ENCODE data around the gene TBL2.
"Not testable (repeated sequence)": the region's sequence is repeated elsewhere in the genome, so short reads cannot be mapped to it uniquely, and the experiment has no call there.

Gene TBL2

DNA sequence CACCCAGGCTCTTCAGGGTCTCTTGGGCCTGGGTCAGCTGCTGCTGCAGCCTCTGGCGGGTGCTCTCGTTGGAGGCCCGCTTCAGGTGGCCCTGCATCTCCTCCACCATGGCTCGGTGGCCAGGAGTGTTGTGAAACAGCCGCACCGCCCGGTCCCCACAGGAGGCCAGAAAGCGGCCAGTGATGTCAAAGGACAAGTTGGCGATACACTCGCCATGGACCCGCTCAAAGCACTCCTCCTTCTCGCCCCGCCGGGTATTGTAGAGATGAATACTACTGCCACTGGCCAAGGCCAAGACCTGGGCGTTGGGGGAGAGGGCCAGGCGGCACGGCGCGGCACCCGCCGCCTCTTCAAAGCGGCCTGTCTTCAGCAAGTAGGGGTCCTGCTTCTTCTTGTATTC lies 7.9 kb downstream of the TBL2 start:
- DNase-seq: no peak

DNA sequence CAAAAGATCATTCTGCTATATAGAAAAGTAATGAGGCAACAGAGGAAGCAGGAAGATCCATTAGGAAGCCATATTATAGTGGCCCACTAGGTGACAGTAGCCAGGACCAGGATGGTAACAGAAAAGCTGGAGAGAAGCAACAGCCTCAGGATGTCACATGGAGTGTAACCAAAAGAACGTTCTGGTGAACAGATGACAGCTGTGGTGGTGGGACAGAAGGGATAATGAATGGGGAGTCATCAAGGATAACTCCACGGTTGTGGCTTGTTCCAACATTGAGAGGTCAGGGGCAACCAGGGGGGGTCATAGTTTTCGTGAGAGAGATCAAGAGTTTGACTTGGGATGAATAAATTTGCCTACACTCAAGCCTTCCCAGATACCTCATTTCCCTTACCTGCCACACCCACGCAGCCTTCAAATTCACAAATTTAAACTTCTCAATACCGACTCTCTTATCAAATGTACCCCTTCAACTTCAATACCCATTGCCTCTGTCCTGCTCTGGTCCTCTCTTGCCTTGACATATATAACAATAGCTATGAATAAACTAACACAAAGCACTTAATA lies 9.3 kb downstream of the TBL2 start:
- DNase-seq: no peak

DNA sequence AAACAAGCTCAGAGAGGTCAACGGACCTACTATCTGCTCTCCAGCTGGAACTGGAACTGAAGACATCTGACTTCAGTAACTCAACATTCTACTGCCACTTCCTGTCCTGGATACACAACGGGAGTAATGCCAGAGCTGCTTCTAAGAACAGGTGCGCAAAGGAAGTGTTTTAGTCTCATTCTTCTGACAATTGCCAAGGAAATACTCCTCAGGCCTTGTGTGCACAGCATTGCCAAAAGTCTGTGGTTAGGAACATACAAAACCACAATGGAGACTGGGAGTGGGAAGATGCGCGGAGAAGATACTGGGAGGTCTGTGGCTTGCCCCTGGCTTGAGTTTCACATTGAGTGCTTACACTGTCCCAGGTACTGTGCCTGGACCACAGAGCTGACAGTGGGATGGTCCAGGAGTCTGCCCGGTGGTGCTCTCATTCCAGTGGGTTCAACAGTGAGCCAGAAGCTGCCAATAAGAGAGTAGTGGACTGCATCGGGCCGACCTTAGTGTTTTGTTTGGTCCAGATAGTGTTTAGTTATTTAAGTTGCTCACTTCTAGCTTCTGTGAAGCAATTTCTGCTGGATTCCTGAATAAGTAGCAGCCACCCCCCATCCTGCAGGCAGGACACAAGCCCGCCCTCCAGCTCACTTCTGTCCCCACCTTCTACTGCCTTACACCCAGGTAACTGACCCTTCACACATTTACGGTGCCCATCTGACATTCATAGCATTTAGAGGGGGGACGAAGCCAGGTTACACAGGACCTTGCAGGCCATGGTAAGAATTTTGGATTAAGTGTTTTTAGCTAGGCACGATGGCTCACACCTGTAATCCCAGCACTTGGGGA lies 10.3 kb downstream of the TBL2 start:
- DNase-seq: no peak

DNA sequence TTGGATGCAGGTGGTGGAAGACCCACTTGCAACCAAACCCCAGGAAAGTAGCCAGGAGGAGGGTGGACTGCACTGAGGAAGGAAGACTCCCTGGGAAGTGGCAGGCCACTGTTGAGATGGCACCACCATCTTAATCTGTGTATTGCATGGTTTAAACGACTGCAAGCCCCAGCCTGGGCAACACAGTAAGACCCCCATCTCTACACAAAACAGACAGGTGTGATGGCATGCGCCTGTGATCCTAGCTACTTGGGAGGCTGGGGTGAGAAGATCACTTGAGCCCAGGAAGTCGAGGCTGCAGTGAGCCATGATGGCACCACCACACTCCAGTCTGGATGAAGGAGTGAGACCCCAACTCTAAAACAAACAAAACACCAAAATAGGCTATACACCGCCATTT lies 11.2 kb downstream of the TBL2 start:
- no peak for DNase-seq

DNA sequence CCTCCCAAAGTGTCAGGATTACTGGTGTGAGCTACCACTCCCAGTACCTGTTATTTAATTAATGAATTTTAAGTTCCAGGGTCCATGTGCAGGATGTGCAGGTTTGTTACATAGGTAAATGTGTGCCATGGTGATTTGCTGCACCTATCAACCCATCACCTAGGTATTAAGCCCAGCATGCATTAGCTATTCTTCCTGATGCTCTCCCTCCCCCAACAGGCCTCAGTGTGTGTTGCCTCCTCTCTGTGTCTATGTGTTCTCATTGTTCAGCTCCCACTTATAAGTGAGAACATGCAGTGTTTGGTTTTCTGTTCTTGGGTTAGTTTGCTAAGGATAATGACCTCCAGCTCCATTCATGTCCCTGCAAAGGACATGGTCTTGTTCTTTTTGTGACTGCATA lies 11.9 kb downstream of the TBL2 start:
- not testable (repeated sequence) for DNase-seq

DNA sequence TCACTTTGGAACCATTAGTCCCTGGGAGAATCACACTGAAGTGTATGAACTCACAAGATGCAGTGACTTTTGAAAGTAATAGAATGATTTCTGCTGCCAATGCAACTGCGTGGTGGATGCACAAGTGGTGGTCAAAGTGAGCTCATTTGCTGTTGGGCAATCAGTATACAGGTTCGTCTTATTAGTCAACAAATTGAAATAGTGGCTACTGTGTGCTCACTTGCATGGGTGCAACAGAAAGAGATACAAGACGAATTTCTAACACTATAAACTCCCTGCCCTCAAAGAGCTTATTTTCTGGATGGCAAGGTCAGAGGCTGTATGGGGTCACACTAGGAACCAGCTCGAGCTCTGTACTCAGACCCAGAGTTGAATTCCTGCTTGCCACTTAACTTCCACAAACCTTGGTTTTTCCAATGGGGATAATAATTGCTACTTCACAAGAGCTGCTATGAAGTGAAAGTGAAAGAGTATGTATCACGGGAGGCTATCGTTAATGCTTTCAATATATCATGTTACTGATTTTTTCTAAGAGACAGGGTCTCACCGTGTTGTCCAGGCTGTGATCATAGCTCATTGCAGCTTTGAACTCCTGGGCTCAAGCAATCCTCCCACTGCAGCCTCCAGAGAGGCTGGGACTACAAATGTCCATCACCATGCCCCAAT lies 12.6 kb downstream of the TBL2 start:
- DNase-seq: no peak

DNA sequence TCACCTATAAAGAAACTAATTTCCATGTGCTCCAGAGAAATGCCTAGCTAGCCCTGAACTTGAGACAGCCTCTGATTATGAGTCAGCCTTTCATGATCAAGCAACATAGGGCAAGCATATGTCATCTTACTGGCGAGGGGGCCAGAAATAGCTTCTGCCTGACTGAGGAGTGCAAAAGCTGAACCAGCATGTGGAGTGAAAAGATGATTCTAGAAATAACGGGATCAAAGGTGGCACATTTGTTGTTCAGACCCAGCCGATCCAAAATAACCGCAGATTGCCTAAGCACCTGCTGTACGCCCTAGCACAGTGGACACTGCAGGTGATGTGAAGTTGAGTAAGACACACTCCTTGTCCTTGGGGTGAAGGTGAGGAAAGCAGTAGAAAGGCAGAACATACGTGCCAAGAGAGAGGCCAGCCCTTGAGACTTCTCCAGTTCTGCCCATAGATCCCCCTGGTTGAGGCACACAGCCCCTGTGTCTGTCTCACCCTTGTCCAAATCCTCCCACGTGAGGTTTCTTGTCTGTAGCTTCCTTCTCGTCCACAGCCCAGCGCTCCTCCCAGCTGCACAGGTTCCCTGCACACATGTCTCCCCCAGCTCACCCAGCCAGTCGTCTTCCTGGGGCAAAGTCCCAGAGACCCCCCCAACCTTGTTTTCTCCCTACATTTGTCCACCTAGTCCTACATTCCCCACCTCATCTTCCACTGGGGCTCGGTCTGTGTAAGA lies 18.1 kb downstream of the TBL2 start:
- peak in 1 of 14 donors; percentile 10 for DNase-seq

DNA sequence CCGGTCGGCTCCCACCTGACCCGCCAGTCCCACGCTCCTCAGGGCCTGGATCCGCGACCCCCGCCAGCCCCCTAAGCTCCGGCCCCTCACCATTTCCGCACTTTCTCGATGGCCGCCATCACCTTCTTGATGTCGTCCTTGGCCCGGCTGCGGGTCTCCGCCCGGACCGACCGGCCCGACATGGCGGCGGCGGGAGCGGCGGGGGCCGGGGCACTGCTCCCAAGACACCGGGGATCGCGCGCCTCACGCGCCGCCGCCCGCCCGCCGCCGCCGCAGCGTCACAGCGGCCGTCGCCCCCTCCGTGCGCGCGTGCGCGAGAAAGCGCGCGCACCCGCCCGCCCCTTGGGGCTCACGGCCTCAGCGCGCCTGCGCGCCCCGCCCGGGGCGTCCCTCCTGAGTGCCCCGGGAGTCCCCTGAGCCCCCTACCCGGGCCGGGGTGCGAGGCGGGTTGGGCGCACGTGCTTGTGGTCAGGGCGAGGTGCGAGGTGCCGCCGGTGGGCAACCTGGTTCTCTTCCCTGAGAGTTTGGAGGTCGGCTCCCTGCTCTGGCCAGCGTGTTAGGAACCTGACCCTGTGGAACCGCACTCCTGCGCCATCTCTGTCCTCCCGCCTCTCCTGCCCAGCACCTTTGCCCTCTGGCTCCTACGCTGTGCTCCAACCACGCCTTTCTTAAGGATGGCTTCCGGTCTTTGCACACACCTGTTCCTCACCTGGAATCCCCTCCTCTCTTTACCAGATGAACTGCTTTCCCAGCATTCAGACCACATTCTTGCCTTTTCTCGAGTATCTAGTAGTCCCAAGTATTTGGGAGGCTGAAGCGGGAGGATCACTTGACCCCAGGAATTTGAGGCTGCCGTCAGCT lies 20.8 kb downstream of the TBL2 start, which contains the start of gene BCL7B:
Gene BCL7B, minus strand, starts transcription at position 294 of the 861 bp plus-strand sequence. Its CDS starts 112 bp downstream, at position 182.
- DNase-seq: peak in 13 of 14 donors; percentile 1 to 87 (median 72)

DNA sequence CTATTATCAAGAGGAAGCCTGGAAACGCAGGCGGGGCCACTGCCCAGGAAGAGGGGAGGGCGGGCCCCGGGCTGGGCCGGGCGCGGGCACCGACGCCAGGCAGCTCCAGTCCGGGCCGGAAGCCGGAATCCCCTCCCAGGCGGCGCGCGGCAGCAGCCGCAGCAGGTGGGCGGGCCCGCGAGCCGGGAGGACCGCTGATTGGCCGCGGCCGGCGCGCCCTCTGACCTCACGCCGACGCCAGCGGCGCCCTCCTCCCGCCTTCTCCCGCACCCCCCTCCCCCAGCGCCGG lies 21.3 kb downstream of the TBL2 start:
- peak; percentile 52 to 94 (median 86) for DNase-seq

DNA sequence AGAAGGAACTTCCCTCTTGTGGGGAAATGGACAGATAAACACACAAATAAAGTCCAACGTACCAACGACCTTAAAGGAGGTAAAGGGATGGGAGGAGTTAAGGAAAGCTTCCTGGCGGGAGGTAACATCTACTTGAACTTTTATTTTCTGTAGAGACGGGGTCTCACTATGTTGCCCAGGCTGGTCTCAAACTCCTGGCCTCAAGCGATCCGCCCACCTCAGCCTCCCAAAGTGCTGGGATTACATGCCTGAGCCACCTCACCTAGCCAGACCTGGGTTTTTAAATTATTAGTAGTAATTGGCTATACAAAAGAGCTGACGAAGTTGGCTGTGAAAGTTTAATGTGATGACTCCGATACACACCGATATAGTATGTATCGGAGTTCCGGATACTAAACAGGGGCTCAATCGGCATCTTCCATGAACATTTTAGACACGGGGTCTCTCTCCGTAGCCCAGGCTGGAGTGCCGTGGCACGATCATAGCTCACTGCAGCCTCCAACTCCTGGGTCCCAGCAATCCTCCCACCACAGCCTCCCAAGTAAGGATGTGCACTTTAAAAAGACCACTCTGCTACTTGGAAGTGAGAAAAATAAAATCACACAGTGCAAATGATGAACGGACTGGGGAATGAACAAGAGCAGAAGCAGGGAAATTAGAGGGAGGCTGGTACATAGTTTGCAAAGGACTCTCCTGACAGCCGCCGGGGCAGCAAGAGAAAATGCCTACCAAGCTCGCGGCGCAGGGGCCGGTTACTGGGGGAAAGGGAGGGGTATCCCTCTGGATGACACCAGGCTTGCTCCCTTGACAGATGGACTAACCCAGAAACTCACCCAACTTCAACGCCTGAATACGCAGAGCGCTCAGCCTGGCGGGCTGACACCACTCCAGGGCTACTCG lies 21.9 kb downstream of the TBL2 start:
- no peak for DNase-seq

DNA sequence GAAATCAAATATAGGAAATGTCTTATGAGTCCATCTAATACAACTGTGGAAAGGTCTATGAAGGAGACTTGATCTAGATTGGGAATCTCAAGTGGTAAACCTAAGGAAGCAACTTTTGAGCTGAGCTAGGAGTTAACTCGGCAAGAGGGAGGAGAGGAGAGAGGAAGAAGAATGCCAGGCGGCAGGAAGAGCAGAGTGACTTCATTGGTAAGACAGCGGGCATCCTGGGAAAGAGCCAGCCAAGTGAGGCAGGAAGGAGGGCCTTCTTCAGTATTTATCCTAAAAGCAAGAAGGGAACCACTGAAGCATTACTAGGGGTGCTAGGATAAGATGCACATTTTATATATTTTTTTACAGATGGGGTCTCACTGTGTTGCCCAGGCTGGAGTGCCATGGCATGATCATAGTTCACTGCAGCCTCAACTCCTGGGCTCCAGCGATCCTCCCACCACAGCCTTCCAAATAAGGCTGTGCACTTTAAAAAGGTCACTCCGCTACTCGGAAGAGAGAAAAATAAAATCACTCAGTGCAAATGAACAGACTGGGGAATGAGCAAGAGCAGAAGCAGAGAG lies 22.9 kb downstream of the TBL2 start:
- DNase-seq: no peak

DNA sequence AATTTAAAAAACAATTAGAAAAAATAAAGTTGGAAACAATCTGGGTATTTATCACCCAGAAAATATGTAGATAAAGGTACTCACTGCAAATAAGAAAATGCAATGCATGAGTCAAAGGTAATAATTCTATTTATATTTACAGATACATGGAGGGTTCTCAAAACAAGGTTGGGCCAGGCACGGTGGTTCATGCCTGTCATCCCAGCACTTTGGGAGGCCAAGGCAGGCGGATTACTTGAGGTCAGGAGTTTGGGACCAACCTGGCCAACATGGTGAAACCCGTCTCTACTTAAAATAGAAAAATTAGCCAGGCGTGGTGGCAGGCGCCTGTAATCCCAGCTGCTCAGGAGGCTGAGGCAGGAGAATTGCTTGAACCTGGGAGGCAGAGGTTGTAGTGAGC lies 28.3 kb downstream of the TBL2 start:
- not testable (repeated sequence) for DNase-seq

DNA sequence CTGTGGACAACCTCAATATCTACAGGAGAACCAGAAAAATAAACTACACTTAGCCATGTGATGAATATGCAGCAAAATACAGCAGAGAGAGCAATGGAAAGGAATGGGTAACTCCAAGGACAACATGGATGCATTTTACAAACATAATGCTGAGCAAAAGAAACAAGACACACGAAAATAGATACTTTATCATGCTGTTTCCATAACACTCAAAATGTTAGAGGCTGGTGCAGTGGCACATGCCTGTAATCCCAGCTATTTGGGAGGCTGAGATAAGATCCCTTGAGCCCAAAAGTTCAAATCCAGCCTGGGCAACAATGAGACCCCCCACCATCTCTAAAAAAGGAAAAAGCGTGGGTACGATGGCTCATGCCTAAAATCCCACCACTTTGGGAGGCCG lies 29.2 kb downstream of the TBL2 start:
- no peak for DNase-seq

DNA sequence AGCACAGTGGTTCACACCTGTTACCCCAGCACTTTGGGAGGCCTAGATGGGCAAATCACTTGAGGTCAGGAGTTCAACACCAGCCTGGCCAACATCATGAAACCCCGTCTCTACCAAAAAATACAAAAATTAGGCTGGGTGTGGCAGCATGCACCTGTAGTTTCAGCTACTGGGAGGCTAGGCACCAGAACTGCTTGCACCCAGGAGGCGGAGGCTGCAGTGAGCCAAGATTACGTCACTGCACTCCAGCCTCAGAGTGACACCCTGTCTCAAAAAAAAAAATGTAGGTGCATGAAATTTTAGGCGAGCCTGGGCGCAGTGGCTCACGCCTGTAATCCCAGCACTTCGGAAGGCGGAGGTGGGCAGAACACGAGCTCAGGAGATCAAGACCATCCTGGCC lies 30.5 kb downstream of the TBL2 start:
- DNase-seq: no peak

DNA sequence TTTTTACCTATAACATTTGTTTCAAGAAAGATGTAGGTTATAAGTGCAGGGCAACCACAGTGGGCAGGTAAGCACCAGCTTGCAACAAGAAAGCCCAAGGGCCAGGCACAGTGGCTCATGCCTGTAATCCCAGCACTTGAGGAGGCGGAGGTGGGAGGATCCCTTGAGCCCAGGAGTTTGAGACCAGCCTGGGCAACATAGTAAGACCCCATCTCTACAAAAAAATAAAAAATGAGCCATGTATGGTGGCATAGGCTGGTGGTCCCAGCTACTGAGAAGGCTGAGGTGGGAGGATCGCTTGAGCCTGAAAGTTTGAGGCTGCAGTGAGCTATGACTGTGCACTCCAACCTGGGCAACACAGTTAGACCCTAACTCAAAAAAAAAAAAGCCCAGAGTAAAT lies 33.7 kb downstream of the TBL2 start:
- DNase-seq: no peak

DNA sequence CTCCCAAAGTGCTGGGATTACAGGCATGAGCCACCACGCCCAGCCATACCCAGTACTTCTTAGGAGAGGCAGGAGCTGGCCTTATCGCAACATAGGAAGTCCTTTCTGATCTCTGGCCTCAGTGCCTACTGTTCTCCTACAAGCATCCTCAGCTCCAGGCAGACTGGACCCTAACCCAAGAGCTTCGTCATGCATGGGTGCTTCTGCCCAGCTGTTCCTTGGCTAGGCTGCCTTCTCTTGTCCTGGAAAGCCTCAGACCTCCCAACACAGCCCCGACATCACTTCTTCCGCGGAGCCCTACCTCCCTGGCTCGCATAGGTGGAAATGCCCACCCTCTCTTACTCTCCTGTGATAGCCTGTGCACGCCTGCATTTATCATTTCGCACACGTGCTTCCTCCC lies 36.7 kb downstream of the TBL2 start:
- DNase-seq: no peak

DNA sequence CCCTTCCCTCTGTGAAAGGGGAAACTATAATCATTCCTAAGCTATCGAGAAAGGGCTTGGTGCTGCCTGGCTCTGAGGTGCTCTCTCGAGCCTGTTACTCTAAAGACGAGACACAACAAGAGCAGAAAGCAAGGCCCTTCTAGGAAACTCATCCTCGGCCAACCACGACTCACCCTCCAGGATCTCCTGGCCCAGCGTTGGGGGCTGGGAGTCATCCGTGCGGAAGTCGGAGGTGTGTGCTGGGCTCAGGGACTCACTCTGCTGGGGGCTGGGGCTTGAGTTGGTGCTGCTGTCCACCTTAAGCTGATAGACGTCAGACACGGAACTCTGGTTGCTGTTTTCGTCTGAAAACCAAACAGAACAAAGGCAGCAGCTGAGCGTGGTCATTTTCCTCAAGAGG lies 38.7 kb downstream of the TBL2 start:
- no peak for DNase-seq

DNA sequence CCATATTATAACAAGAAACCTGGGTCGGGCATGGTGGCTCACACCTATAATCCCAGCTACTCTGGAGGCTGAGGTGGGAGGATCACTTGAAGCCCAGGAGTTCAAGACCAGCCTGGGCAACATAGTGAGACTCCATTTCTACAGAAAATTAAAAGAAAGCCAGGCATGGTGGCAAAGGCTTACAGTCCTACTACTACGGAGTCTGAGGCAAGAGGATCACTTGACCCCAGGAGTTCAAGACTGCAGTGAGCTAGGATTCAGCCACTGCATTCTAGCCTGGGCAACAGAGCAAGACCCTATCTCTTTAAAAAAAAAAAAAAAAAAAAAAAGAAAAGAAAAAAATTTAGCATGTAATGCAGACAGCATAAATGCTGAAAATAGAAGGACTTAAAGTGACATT lies 39.9 kb downstream of the TBL2 start:
- DNase-seq: not testable (repeated sequence)

DNA sequence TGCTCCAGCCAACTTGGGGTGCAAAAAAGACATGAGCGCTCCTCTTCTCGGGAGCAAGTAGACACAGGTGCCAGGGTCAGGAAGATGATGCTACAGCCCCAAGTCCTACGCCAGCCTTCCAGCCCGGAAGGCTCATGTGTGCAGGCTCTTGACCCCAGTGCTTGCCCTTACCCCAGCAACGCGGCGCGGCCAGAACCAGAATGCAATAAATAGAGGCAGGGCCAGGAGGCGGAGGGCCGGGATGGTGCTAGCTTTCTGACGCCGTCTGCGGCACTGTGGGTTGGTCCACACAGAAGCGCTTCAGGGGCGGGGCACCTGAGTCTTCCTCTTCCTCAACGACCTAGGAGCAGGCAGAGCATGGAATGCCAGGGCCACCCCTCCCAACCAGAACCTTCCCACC lies 41.3 kb downstream of the TBL2 start:
- DNase-seq: no peak

DNA sequence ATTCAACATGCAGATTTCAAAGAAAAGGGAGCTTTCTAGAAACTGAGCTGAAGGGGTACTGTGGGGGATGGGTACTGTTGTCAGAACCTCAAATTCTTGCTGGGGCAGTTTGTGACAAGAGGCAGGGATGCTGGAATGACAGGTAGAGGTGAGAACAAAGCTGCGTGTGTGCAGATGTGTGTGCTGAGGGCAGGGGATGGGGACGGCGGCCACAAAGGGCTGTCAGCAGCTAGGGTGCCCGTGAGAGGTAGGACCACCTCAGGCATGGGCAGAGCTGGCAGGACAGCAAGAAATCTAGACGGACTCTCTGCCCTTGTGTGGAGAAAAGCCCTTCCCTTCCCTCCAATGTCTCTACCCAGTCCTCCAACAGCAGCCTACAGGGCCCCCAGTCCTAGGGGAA lies 41.9 kb downstream of the TBL2 start:
- no peak for DNase-seq

DNA sequence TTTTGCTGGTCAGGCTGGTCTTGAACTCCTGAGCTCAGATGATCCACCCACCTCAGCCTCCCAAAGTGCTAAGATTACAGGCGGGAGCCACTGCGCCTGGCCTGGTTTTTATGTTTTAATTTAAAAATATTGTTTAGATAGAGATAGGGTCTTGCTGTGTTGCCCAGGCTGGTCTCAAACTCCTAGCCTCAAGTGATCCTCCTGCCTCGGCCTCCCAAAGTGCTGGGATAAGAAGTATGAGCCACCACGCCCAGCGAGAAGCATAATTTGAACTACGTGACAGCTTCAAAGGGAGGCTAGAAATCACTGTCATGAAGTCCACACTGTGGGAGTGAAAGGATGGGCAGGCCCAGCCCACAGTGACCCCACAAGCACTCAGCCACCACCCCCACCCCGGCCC lies 42.5 kb downstream of the TBL2 start:
- not testable (repeated sequence) for DNase-seq

All from C1 segment of cervical spinal cord (tissue), 14 donors.